DND-41 (cell line): ENCODE data around the gene COBL.

ENCODE experiments used
- ATAC-seq: fragments of 200-7000 bp; cut with Tn5 transposase; 3 replicates; pipeline ENCODE4 v1.9.1; 2021; ENCODE audit warnings: low read depth; ENCODE audit not compliant: insufficient read depth
- DNase-seq: peaks from one replicate; pipeline ENCODE4 v3.0.0-alpha.2; 2020
- H2AFZ ChIP-seq: 2 replicates; pipeline ENCODE4 v1.6.0; 2012; ENCODE audit warnings: low read depth, low read length
- H3K27ac ChIP-seq: 2 replicates; pipeline ENCODE4 v1.5.1; 2012; ENCODE audit warnings: low read length, inconsistent platforms
- H3K27me3 ChIP-seq: fragments of 200-600 bp; sonication (generic); 2 replicates; pipeline ENCODE4 v1.6.0; 2012; ENCODE audit warnings: low read length, mild to moderate bottlenecking, inconsistent platforms; ENCODE audit not compliant: insufficient read depth, poor library complexity
- H3K36me3 ChIP-seq: 2 replicates; pipeline ENCODE4 v1.5.1; 2012; ENCODE audit warnings: low read length, inconsistent platforms; ENCODE audit not compliant: insufficient read depth
- H3K4me1 ChIP-seq: 2 replicates; pipeline ENCODE4 v1.5.1; 2012; ENCODE audit warnings: mild to moderate bottlenecking, low read length; ENCODE audit not compliant: insufficient read depth
- H3K4me2 ChIP-seq: 2 replicates; pipeline ENCODE4 v1.6.0; 2012; ENCODE audit warnings: mild to moderate bottlenecking, moderate library complexity, low read length, inconsistent platforms; ENCODE audit not compliant: insufficient read depth
- H3K4me3 ChIP-seq, 2 experiments: fragments of 200-600 bp in 1 of 2; shearing (Covaris generic) in 1 of 2; 2 replicates each; pipeline ENCODE4 v1.5.1; 2012 to 2016; ENCODE audit warnings: inconsistent platforms in 2 of 2, low read length in 2 of 2, mild to moderate bottlenecking in 2 of 2, low read depth in 1 of 2, moderate library complexity in 1 of 2
- H3K79me2 ChIP-seq: 2 replicates; pipeline ENCODE4 v1.6.0; 2012; ENCODE audit warnings: low read length, inconsistent platforms; ENCODE audit not compliant: insufficient read depth
- H3K9ac ChIP-seq: 2 replicates; pipeline ENCODE4 v1.6.0; 2012; ENCODE audit warnings: low read depth, mild to moderate bottlenecking, inconsistent platforms, low read length, moderate library complexity
- H3K9me3 ChIP-seq: 2 replicates; pipeline ENCODE4 v1.5.1; 2012; ENCODE audit warnings: low read length, moderate library complexity, mild to moderate bottlenecking, inconsistent platforms; ENCODE audit not compliant: insufficient read depth, severe bottlenecking
- H4K20me1 ChIP-seq: 2 replicates; pipeline ENCODE4 v1.6.0; 2012; ENCODE audit warnings: low read length; ENCODE audit not compliant: insufficient read depth
- EZH2 ChIP-seq: IDR thresholded peaks from 3 replicates; pipeline ENCODE4 v1.6.1; 2012; ENCODE audit warnings: borderline replicate concordance, low read depth, mild to moderate bottlenecking, moderate library complexity, low read length, inconsistent platforms; ENCODE audit not compliant: severe bottlenecking
- TF ChIP-seq, protein P1 (sequence below): IDR thresholded peaks from 2 replicates; pipeline ENCODE4 v1.5.1; 2012; ENCODE audit warnings: borderline replicate concordance, low read length, moderate library complexity, mild to moderate bottlenecking; ENCODE audit not compliant: poor library complexity, severe bottlenecking; ENCODE audit errors: extremely low read depth

Gene COBL

DNA sequence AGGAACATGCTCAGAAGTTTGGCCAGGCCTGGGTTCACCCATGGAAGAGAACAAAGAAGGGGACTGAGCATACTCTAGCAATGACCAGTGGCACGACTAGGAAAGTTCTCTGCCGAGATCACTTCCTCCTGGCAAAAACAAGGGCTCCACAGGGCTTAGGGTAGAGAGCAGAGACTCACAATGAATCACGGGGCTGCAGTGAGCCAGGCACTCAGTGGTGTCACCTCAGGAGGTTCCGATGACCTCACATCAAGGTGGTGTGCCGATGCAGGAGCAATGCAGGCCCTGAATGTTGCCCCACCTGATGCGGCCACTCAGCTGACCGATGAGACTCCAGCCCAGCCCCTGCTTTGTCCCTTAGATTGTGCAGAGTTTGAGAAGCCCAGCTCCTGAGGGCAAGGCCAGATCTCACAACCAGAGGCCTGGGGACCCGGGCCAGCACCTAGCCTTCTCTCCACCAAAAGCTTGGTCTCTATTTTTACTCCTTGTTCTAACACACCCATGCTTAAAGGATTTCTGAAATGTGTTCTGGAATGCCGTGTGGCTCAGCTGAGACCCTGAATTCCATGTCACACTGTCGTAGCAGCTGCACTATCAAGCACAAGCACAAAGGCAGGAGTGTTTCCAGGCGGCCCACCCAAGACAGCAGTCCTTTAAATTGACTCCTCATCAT, 60.9 kb downstream of the COBL start:
- no peak overlapping the region for H2AFZ ChIP-seq
- no peaks in the 10 kb centered on the region for H3K36me3 ChIP-seq
- H3K9me3 ChIP-seq: no peaks in the 10 kb centered on the region
- DNase-seq (no peak), ATAC-seq (no peak)
- no peaks in the 10 kb centered on the region for H3K4me1 ChIP-seq
- peaks cover 5% of the 10 kb centered on the region for H3K27me3 ChIP-seq
- H3K27ac ChIP-seq: no peak overlapping the region
- H4K20me1 ChIP-seq: no peaks in the 10 kb centered on the region
- no peak overlapping the region for H3K4me2 ChIP-seq
- no peaks in the 10 kb centered on the region for H3K79me2 ChIP-seq
- no peak overlapping the region for H3K9ac ChIP-seq
- H3K4me3 ChIP-seq: no peak overlapping the region
- TF ChIP-seq, protein P1, sequence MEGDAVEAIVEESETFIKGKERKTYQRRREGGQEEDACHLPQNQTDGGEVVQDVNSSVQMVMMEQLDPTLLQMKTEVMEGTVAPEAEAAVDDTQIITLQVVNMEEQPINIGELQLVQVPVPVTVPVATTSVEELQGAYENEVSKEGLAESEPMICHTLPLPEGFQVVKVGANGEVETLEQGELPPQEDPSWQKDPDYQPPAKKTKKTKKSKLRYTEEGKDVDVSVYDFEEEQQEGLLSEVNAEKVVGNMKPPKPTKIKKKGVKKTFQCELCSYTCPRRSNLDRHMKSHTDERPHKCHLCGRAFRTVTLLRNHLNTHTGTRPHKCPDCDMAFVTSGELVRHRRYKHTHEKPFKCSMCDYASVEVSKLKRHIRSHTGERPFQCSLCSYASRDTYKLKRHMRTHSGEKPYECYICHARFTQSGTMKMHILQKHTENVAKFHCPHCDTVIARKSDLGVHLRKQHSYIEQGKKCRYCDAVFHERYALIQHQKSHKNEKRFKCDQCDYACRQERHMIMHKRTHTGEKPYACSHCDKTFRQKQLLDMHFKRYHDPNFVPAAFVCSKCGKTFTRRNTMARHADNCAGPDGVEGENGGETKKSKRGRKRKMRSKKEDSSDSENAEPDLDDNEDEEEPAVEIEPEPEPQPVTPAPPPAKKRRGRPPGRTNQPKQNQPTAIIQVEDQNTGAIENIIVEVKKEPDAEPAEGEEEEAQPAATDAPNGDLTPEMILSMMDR: no peak
- TF ChIP-seq EZH2: no peak

DNA sequence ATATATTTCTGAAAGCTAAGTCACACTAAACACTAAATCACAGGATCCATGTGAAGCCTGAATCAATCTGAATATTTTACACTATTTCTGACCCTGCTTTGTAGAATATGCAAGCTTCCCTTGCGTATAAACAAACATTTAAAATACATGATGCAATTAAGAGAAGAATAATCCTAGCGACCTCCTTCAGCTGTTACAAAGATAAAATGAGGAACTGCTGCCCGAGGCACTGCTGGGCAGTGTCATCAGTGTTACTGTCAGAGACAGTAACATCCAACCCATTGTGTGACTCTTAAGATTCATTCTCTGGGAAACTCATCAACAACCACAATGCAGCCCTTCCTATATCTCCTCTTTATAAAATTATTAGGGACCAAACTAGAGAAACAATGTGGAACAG, 61.6 kb downstream of the COBL start:
- ATAC-seq: no peak
- H3K36me3 ChIP-seq: no peaks in the 10 kb centered on the region
- TF ChIP-seq, protein P1: no peak
- TF ChIP-seq EZH2: no peak
- no peak overlapping the region for H3K27ac ChIP-seq
- no peak overlapping the region for H3K4me3 ChIP-seq
- no peaks in the 10 kb centered on the region for H3K4me1 ChIP-seq
- no peak overlapping the region for H2AFZ ChIP-seq
- no peak for DNase-seq
- H4K20me1 ChIP-seq: no peaks in the 10 kb centered on the region
- H3K4me2 ChIP-seq: no peak overlapping the region
- H3K79me2 ChIP-seq: no peaks in the 10 kb centered on the region
- H3K9me3 ChIP-seq: no peaks in the 10 kb centered on the region
- H3K27me3 ChIP-seq: peaks cover 5% of the 10 kb centered on the region
- no peak overlapping the region for H3K9ac ChIP-seq

DNA sequence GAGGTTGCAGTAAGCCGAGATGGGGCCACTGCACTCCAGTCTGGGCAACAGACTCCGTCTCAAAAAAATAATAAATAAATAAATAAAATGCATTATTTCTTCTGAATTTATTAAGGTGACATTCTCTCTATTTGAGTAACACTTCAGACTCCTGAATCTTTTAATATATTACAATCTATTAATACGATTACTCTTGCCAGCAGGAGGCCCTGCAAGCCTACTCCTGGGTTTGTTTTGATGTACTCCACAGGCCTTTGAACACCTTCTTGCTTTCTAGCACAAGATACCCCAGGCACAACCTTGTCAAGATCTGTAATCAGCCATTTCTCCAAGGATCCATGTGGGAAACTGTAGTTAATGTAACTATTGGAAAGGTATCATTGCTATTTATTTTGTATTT, 63.5 kb downstream of the COBL start:
- H2AFZ ChIP-seq: no peak overlapping the region
- H3K4me2 ChIP-seq: no peak overlapping the region
- H3K4me1 ChIP-seq: no peaks in the 10 kb centered on the region
- no peak for DNase-seq
- no peaks in the 10 kb centered on the region for H3K36me3 ChIP-seq
- ATAC-seq: no peak
- H3K4me3 ChIP-seq: no peak overlapping the region
- H3K79me2 ChIP-seq: no peaks in the 10 kb centered on the region
- no peaks in the 10 kb centered on the region for H4K20me1 ChIP-seq
- H3K27me3 ChIP-seq: peaks cover 5% of the 10 kb centered on the region
- H3K9ac ChIP-seq: no peak overlapping the region
- H3K9me3 ChIP-seq: no peaks in the 10 kb centered on the region
- TF ChIP-seq, protein P1: no peak
- no peak for TF ChIP-seq EZH2
- H3K27ac ChIP-seq: no peak overlapping the region
